Stimulated activated CD8-positive, alpha-beta memory T cell treated with anti-CD3 and anti-CD28 coated beads, Interleukin-12 subunit alpha, Interleukin-12 subunit beta, amount 100 ng/mL, for 1 hour (primary cell): ENCODE results near the gene SLC39A3.
A peak's percentile ranks its signal among the peaks of the same experiment; 100 is the strongest.

Source experiments
- DNase-seq: peaks from one replicate; pipeline ENCODE4 v3.0.0-alpha.2; 2020; ENCODE audit warnings: low read depth

Gene SLC39A3

DNA sequence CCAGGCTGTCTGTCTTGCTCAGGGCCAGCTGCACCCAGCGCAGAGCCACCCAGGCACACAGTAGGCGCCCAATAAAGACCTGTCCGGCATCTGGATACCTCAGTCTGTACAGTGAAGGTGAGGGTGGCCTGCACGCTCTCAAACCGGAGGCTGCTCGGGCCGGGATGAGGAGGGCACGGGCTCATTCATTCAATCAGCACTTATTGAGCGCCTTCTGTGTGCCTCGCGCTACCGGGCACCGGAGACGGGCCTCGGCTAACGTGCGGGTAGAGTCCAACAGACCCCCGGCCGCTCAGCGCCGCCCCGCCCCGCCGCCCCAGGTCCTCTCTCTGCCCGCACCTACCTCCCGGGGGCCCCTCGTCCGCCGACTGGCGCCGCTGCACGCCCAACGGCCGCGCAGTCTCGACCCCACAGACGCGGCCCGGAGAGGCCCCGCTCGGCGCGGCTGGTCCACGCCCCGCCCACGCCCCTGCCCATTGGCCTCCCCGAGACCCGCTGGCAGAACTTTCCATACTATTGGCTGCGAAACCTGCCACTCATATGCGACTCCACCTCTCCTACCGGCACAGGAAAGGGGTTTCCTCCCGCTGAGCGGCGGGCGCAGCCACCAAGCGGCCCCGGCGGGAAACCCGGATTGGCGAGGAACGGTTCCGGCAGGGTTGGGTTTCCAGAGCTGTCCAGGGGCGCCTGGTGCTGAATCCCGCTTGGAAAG is at the start of gene SLC39A3:
Gene SLC39A3, minus strand, starts transcription at position 416 of the 712 bp plus-strand sequence. CDS start 2,760 bp downstream, outside the sequence.
- peak; percentile 99 for DNase-seq

DNA sequence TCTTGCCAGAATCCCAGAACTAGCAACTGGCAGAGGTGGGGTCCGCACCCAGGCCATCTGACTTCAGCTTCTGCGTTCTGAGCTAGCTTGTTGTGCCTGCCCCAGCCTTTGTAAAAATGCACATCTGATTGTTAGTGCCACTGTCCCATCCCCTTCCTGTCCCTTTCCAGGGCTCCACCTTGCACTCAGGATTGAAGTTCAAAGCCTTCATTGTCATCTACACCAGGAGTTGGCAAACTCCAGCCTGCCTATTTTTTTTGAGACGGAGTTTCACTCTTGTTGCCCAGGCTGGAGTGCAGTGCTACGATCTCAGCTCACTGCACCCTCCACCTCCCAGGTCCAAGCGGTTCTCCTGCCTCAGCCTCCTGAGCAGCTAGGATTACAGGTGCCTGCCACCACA is 48.4 kb upstream of the SLC39A3 start:
- no peak for DNase-seq

GRCh38 chr19:2787115-2787514 is 47.3 kb upstream of the SLC39A3 start:
- DNase-seq, result no peak

DNA sequence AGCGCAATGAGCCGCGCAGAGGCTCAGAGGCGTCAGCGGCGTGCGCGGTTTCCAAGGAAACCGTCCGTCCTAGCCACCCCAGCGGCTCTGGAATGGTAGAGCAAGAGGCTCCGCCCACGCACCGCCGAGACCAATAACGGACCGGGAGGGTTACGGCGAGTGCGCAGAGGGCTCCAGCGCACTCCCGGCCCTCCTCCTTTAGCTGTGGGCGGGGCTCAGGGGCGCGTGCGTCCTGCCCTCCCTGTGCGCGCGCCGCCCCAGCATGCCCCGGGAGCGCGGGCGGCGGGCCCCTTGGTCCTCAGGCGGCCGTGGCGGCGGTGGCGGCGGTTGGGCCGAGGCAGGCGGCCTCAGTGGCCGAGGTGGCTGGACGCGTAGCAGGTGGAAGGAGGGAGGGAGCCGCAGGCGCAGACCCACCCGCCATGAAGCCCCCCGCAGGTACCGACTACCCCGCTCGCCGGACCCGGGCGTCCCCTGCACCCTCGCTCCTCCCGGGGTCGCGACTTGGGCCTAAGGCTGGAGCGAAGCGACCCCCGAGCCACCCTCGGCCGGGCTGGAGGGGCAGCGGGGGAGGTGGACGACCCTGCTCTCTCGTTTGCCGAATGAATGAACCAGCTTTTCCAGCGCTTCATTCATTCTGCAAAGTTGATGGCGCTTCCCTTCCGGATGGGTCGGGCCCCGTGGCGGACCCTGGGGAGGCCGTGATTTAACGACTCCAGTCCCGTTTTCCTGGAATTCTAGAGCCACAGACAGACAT is 45.6 kb upstream of the SLC39A3 start, which contains the start of gene THOP1:
Gene THOP1, plus strand, starts transcription at position 260 of the 754 bp plus-strand sequence. Its CDS starts 160 bp downstream, at position 420.
- peak; percentile 99 for DNase-seq

DNA sequence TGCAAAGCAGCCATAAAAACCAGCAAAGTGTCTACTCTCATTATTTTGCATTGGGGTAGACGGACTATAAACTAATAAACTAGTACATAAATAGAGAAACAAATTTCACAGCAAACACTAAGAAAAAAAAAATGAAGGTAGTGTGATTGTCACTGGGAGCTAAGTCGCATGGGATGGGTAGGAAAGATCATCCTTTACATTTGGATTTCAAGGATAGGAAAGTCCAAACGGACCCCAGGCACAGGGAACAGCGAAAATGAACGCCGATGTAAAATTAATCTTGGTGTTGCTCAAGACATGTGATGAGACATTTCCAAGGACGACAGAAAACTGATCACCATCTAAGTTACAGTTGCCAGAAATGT is 43.9 kb upstream of the SLC39A3 start:
- no peak for DNase-seq

- peak; percentile 93 for DNase-seq
Measured at GRCh38 chr19:2782936-2783780, 43.3 kb upstream of the SLC39A3 start, which contains the start of gene SGTA. SGTA (minus strand) TSS chr19:2783273; CDS start chr19:2769068, 14,205 bp downstream.

DNA sequence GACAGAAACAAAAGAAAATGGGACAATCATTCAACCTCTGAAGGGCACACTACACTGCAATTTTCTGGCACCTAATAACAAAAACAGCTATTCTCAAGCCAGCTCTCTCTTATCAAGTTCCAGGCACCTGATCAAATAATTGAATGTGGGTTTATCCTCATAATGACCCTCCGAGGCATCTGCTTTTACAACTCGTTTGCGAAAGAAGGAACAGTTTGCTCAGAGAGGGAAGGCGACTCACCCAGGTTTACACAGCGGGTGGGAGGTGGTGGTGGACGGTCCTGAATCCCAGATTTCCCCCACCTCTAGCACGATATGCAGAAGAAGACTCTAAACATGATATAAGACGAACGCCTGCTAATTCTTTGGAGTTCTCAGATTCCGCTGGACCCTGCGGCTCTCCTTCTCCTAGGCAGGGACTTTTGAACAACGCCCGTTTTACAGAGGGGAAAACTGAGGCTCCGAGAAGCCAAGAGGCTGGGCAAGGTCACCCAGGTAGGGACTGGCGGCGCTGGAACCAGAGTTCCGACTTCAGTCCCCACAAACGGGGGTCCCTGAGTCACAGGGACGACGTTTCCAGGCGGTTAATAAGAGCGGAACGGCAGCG is 42.6 kb upstream of the SLC39A3 start:
- DNase-seq, result no peak

DNA sequence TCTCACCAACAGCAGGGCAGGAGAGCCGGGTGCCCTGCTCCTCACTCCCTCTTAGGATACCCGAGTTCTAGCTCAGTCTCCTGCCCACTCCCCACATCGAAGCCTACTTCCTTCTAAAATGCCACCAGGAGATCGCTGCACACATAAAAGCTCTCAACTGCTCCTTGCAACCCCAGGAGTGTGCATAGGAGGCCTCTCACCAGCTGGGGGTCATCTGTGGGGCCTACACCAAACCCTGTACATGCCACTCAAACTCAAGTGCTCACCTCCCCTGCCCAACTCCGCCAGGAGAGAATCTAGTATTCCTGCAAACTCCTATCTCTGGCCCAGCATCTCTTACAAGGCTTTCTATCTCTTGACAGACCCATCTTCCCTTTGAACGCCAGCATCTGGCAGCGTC is 40.5 kb upstream of the SLC39A3 start:
- DNase-seq, result no peak

GRCh38 chr19:2779121-2779740 is 39.4 kb upstream of the SLC39A3 start:
- DNase-seq, result no peak

- no peak for DNase-seq
Measured at GRCh38 chr19:2777952-2778683, 38.3 kb upstream of the SLC39A3 start.

GRCh38 chr19:2775556-2776430 is 36.0 kb upstream of the SLC39A3 start:
- DNase-seq, result peak; percentile 58

DNA sequence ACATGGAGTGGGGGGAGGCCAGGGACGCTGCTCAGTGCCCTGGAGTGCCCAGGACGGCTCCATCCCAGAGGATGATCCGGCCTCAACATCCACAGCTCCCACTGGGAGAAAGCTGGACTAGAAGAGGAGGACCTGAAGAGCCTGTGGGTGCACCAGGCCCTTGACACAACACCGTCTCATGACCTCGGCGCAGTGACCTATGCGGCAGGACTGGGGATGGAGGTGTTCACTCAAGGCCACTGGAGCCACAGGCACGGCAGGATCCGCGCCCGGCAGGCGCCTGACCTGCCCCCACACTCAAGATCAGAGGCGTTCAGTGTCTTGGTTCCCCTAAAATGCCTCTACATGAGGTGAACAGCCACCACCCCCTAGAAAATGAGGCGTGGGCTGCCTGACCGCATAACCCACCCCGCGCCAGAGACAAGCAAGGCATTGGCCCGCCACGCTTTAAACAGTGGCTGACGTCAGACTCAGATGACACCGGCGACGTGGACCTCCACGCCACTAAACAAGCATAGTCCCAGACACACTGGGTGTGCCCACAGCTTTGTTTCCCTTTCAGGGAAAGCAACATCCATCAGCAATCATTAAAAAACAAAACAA is 35.2 kb upstream of the SLC39A3 start:
- DNase-seq, result no peak

DNA sequence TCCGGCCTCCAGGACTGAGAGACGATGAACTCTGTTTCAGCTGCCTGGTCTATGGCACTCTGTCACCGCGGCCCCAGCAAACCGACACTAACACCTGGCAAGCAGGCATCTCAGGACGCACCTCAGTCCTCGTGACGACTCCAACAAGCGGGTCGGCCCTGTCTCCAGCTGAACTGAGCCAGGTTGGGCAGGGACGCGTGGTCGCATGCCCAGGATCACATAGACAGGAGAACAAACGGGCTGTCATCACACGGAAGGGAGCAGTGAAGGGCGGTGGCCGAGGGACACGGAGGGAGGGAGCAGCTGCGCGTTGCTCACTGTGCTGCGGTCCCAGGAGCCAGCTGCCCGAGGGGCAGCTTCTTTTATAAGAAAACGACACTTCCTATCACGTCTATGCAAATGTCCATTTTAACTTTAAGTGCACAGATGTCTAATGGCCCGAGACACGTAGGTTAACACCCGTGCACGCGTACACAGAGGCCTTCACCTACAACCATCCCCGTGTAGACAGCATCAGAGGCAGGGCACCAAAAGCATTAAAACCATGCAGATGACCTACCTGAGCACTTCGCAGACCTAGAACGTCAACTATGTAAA is 34.4 kb upstream of the SLC39A3 start:
- no peak for DNase-seq

DNA sequence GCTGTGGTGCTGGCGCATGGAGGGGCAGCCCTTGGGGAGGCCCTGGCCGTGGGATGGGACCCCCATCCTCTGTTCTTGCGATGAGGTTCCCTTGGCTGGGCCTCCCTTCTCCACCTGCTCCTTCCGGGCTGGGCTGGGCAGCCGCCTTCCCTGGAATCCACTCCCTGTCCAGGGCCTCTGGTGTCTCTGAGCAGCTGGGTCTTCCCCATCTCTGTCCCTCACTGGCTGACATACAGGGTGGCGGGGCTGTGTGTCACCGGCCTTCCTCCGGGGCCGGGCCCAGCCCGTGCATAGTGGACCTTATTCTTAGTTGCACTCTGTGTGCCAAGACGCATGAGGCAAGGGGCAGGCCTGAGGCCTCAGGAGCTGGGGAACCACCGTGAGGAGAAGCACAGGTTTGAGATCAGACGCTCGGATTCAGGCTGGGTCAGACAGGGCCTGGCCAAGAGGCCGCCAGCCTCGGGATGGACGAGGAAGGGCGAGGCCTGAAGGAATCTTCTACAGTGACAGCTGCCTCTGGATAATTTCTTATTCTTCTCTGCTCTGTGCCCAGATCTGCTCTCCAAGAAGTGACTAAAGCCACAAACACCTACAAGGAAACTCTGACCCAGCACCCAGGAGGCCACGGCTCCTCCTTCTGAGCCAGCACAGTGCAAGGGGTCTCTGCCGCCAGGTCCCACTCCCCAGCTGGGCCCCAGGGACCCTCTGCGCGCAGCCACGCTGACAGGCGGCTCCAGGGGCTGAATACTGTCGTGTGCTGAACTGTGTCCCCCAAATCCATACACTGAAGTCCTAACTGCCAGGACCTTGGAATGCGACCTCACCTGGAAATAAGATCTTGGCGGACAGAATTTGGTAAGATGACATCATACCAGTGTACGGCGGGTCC is 32.2 kb upstream of the SLC39A3 start:
- DNase-seq, result no peak

- DNase-seq, result no peak
Measured at GRCh38 chr19:2770055-2771013, 30.5 kb upstream of the SLC39A3 start.

GRCh38 chr19:2769218-2769617 is 29.4 kb upstream of the SLC39A3 start:
- DNase-seq, result no peak
